CD4-positive, CD25-positive, alpha-beta regulatory T cell (primary cell): ENCODE results near the gene ACTL8. TPM values are rescaled to one million over a fixed set of nuclear protein-coding genes. Genes with fewer than 3 reads are reported as not detected.

ENCODE experiments used
- ATAC-seq, 2 donors: fragments of 150-1000 bp; cut with Tn5 transposase; one replicate each; pipeline ENCODE4 v1.10.0; 2021; ENCODE audit warnings: low read depth in 2 of 2, moderate number of reproducible peaks in 2 of 2, moderate library complexity in 1 of 2
- DNase-seq, 3 donors: peaks; one replicate each; pipeline versions ENCODE4 v3.0.0 to v3.0.0-alpha.2; 2012 to 2022; ENCODE audit warnings: mixed read lengths in 1 of 3
- H3K27ac ChIP-seq: one replicate; pipeline ENCODE4 v1.7.0; 2013; ENCODE audit warnings: mild to moderate bottlenecking, low read length; ENCODE audit not compliant: insufficient read depth, poor library complexity, severe bottlenecking
- H3K27me3 ChIP-seq: one replicate; pipeline ENCODE4 v1.7.0; 2013; ENCODE audit warnings: low read length; ENCODE audit not compliant: control insufficient read depth, insufficient read depth
- H3K36me3 ChIP-seq: one replicate; pipeline ENCODE4 v1.7.0; 2013; ENCODE audit warnings: mild to moderate bottlenecking, low read length, moderate library complexity; ENCODE audit not compliant: control insufficient read depth, insufficient read depth
- H3K4me1 ChIP-seq: 2 replicates; pipeline ENCODE4 v1.7.0; 2013; ENCODE audit warnings: mild to moderate bottlenecking, low read length; ENCODE audit not compliant: insufficient read depth, control insufficient read depth, poor library complexity, severe bottlenecking
- H3K4me3 ChIP-seq: one replicate; pipeline ENCODE4 v1.7.0; 2013; ENCODE audit warnings: low read depth, mild to moderate bottlenecking, low read length, moderate library complexity
- H3K9me3 ChIP-seq, 2 experiments: 1 replicate in 1 of 2; 2 replicates in 1 of 2; pipeline ENCODE4 v1.7.0; 2013; ENCODE audit warnings: low read length in 2 of 2, mild to moderate bottlenecking in 1 of 2, moderate library complexity in 1 of 2; ENCODE audit not compliant: control insufficient read depth in 2 of 2
- H3K27ac Mint-ChIP-seq, 3 donors: one replicate each; pipeline ENCODE4 v1.8.0; 2020 to 2022; ENCODE audit warnings: mild to moderate bottlenecking in 3 of 3, mixed read lengths in 3 of 3, moderate library complexity in 2 of 3
- H3K27me3 Mint-ChIP-seq: one replicate; pipeline ENCODE4 v1.8.0; 2022; ENCODE audit warnings: mild to moderate bottlenecking, mixed read lengths
- H3K36me3 Mint-ChIP-seq: one replicate; pipeline ENCODE4 v1.8.0; 2020; ENCODE audit warnings: mixed read lengths
- H3K4me1 Mint-ChIP-seq, 4 donors: one replicate each; pipeline ENCODE4 v1.8.0; 2020 to 2022; ENCODE audit warnings: mixed read lengths in 4 of 4, mild to moderate bottlenecking in 1 of 4
- H3K4me3 Mint-ChIP-seq, 4 donors: one replicate each; pipeline ENCODE4 v1.8.0; 2020 to 2022; ENCODE audit warnings: mild to moderate bottlenecking in 4 of 4, mixed read lengths in 4 of 4, moderate library complexity in 3 of 4
- H3K9me3 Mint-ChIP-seq, 7 donors: one replicate each; pipeline ENCODE4 v1.8.0; 2020 to 2022; ENCODE audit warnings: mixed read lengths in 7 of 7, mild to moderate bottlenecking in 3 of 7, moderate library complexity in 2 of 7
- polyA plus RNA-seq, 4 donors: library from polyadenylated mRNA; unstranded; fragments of 300-500 nt; fragmentation: Illumina TruSeq; gene quantifications; one replicate each; pipeline ENCODE4 v1.2.3, GENCODE V29; 2021
- total RNA-seq: library from RNA; stranded (reverse); gene quantifications from one replicate; pipeline ENCODE4 v1.2.3, GENCODE V29; 2022

The ACTL8 gene
- total and polyA plus RNA-seq, 5 donors from 2014 or later = not detected

- DNase-seq = no peak
- H3K36me3 ChIP-seq = no peaks in the 10 kb centered on the region
- Mint-ChIP-seq H3K36me3 (no peaks in the 10 kb centered on the region), H3K27me3 (peaks cover 10% of the 10 kb centered on the region), H3K9me3 (peaks cover 0 to 7% (median 0%) of the 10 kb centered on the region in 7 donors), H3K4me3 (no peak overlapping the region), H3K27ac (no peak overlapping the region), H3K4me1 (peaks cover 0 to 4% (median 0%) of the 10 kb centered on the region in 4 donors)
- no peaks in the 10 kb centered on the region for H3K9me3 ChIP-seq
- no peak overlapping the region for H3K4me3 ChIP-seq
- no peaks in the 10 kb centered on the region for H3K4me1 ChIP-seq
- no peak for ATAC-seq
- H3K27me3 ChIP-seq = no peaks in the 10 kb centered on the region
- H3K27ac ChIP-seq = no peak overlapping the region
These were observed 74.4 kb downstream of the ACTL8 start for GRCh38 chr1:17829579-17829978.

DNA sequence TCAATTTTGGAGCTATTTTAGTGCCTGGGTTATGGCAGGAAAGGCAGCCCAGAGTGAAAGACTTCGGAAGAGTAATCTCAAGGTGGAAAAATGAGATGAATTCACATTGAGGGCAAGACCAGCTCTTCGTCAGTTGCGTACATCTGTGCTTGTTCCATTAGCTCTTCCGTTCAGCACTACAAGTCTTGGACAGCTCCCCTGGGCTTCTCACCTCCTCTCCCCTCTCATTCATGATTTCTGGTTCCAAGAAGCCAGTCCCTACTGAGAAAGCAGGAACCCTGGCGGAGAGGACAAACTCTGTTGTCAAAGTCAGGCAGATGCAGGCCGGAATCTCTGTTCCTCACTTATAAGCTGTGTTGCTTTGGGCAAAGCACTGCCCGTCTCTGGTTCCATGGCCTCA lies 76.5 kb downstream of the ACTL8 start:
- no peak for ATAC-seq
- peaks cover 0 to 4% (median 0%) of the 10 kb centered on the region in 4 donors for H3K4me1 Mint-ChIP-seq

GRCh38 chr1:17833661-17834501 lies 78.7 kb downstream of the ACTL8 start:
- H3K9me3 Mint-ChIP-seq = peaks cover 0 to 5% (median 0%) of the 10 kb centered on the region in 7 donors
- Histone ChIP-seq H3K27ac (no peak overlapping the region), H3K36me3 (no peaks in the 10 kb centered on the region), H3K4me3 (no peak overlapping the region), H3K27me3 (no peaks in the 10 kb centered on the region), H3K4me1 (no peaks in the 10 kb centered on the region), H3K9me3 (no peaks in the 10 kb centered on the region)
- H3K27me3 Mint-ChIP-seq = peaks cover 5% of the 10 kb centered on the region
- no peak overlapping the region for H3K27ac Mint-ChIP-seq
- ATAC-seq (no peak), DNase-seq (no peak)
- H3K36me3 Mint-ChIP-seq = no peaks in the 10 kb centered on the region
- no peak overlapping the region for H3K4me3 Mint-ChIP-seq
- peaks cover 0 to under 1% (median 0%) of the 10 kb centered on the region in 4 donors for H3K4me1 Mint-ChIP-seq

More for the DNA sequence above, 76.5 kb downstream of the ACTL8 start:
- Mint-ChIP-seq H3K27ac (no peak overlapping the region), H3K36me3 (no peaks in the 10 kb centered on the region), H3K9me3 (peaks cover 0 to 7% (median 0%) of the 10 kb centered on the region in 7 donors), H3K27me3 (peaks cover 10% of the 10 kb centered on the region), H3K4me3 (no peak overlapping the region)
- DNase-seq = peak in 1 of 3 donors; percentile 5
- Histone ChIP-seq H3K4me1 (no peaks in the 10 kb centered on the region), H3K4me3 (no peak overlapping the region), H3K27me3 (no peaks in the 10 kb centered on the region), H3K27ac (no peak overlapping the region), H3K9me3 (no peaks in the 10 kb centered on the region), H3K36me3 (no peaks in the 10 kb centered on the region)

- no peaks in the 10 kb centered on the region for H3K36me3 Mint-ChIP-seq
- H3K27me3 Mint-ChIP-seq = peaks cover 5% of the 10 kb centered on the region
- Histone ChIP-seq H3K27ac (no peak overlapping the region), H3K4me3 (no peak overlapping the region), H3K4me1 (no peaks in the 10 kb centered on the region), H3K27me3 (no peaks in the 10 kb centered on the region), H3K9me3 (no peaks in the 10 kb centered on the region), H3K36me3 (no peaks in the 10 kb centered on the region)
- ATAC-seq (no peak), DNase-seq (no peak)
- H3K4me3 Mint-ChIP-seq = no peak overlapping the region
- no peaks in the 10 kb centered on the region for H3K4me1 Mint-ChIP-seq
- peaks cover 0 to 5% (median 0%) of the 10 kb centered on the region in 7 donors for H3K9me3 Mint-ChIP-seq
- H3K27ac Mint-ChIP-seq = no peak overlapping the region
These were observed 79.5 kb downstream of the ACTL8 start for GRCh38 chr1:17834561-17835100.

DNA sequence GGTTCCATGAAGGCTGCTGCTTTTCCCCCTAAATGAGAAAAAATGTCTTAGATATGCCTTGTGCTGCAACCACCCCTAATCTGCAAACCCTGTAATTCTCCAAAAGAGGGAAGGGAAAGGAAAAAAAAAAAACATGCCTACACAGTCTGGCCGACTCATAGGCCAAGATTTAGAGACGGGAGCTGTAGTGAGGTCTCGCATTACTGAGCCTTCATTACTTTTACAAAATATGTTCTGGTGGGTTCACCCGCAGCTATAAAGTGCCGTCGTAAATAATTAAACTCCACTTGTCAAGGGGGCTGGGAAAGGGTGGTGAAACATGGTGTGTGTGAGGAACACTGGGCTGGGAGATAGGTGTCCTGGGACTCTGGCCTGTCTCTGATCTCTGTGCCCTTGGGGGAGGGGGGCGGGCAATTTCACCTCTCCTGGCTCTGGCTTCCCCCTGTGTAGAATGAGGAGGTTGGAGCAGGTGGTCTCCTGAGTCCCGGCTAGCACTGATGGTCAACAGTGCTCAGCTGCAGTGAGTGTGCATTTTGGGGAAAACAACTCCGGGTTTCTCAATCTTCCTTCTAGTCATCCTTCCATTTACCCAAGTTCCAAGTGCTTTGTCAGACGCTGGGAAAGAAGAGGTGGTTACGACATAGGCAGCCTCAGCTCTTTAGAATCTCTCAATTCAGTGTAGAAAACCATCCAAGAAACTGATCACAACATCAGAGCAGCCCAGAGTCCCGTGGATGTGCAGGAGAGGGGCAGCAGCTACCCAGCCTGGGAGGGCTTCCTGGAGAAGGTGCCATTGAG lies 82.3 kb downstream of the ACTL8 start:
- H3K27me3 ChIP-seq = no peaks in the 10 kb centered on the region
- ATAC-seq (no peak), DNase-seq (no peak)
- H3K36me3 Mint-ChIP-seq = no peaks in the 10 kb centered on the region
- H3K36me3 ChIP-seq = no peaks in the 10 kb centered on the region
- H3K4me3 ChIP-seq = no peak overlapping the region
- H3K9me3 Mint-ChIP-seq = peaks cover 0 to 5% (median 0%) of the 10 kb centered on the region in 7 donors
- no peaks in the 10 kb centered on the region for H3K27me3 Mint-ChIP-seq
- no peaks in the 10 kb centered on the region for H3K4me1 Mint-ChIP-seq
- no peak overlapping the region for H3K27ac Mint-ChIP-seq
- no peak overlapping the region for H3K27ac ChIP-seq
- no peaks in the 10 kb centered on the region for H3K9me3 ChIP-seq
- H3K4me3 Mint-ChIP-seq = no peak overlapping the region
- H3K4me1 ChIP-seq = no peaks in the 10 kb centered on the region

DNA sequence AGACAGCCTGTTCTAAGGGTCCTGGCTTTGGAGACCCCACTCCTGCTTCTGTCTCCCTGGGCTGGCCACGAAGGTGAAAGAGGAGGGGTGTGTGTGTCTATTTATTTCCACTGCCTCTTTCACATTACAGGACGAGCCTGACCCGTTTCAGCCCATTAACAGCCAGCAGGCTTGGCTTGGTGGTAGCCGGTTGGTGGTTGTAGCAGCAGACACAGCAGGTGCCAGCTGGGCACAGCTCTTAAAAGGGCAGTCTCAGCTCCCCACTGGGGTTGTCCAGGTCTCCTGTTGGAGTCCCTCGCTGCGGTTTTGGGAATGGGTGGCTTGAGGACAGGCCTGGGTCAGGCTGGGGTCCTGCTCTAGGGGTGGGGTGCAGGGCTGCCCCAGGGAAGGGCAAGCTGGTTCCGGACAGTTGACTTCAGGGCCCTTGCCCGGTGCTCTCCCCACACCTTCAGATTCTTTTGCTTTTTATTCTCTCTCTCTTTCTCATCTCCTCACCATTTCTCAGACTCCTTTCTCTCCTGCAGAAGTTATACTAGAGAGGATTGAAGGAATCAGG lies 84.6 kb downstream of the ACTL8 start:
- H3K4me1 ChIP-seq = no peaks in the 10 kb centered on the region
- no peaks in the 10 kb centered on the region for H3K27me3 ChIP-seq
- Mint-ChIP-seq H3K4me1 (no peaks in the 10 kb centered on the region), H3K27me3 (no peaks in the 10 kb centered on the region), H3K9me3 (peaks cover 0 to 2% (median 0%) of the 10 kb centered on the region in 7 donors), H3K4me3 (no peak overlapping the region), H3K27ac (no peak overlapping the region), H3K36me3 (no peaks in the 10 kb centered on the region)
- no peak for ATAC-seq
- no peak for DNase-seq
- H3K27ac ChIP-seq = no peak overlapping the region
- no peaks in the 10 kb centered on the region for H3K9me3 ChIP-seq
- no peak overlapping the region for H3K4me3 ChIP-seq
- H3K36me3 ChIP-seq = no peaks in the 10 kb centered on the region

DNA sequence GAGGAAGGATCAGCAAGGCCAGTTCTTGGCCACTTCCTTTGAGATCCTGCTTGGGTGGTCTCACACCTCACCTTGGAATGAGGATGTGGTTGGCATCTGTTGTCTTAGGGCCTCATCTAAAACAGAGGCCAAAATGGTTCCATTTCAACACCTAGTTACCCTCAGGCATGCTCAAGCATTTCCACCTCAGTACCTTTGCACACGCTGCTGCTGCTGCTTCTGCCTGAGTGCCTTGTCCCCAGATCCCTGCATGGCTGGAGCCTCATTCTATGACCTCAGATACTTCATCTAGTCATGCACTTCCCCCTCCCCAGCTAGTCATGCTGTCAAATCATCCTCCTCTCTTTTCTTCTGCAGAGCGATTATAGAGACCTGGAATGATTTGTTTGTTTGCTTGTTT lies 86.8 kb downstream of the ACTL8 start:
- Mint-ChIP-seq H3K27me3 (no peaks in the 10 kb centered on the region), H3K9me3 (no peaks in the 10 kb centered on the region), H3K27ac (no peak overlapping the region), H3K4me1 (no peaks in the 10 kb centered on the region), H3K4me3 (no peak overlapping the region), H3K36me3 (no peaks in the 10 kb centered on the region)
- no peak overlapping the region for H3K4me3 ChIP-seq
- no peak for DNase-seq
- ATAC-seq = no peak
- no peaks in the 10 kb centered on the region for H3K36me3 ChIP-seq
- H3K9me3 ChIP-seq = no peaks in the 10 kb centered on the region
- H3K27ac ChIP-seq = no peak overlapping the region
- no peaks in the 10 kb centered on the region for H3K27me3 ChIP-seq
- no peaks in the 10 kb centered on the region for H3K4me1 ChIP-seq
